Mesangial cell (primary cell): ENCODE measurements around the gene THOC5. TPM values are rescaled to one million over a fixed set of nuclear protein-coding genes. Genes with fewer than 3 reads are reported as not detected.

Source experiments
- total RNA-seq: library from RNA; depleted of rRNA; stranded (reverse); fragments of >200 nt; gene quantifications from 2 replicates; pipeline ENCODE4 v1.2.3, GENCODE V29; 2015

THOC5 gene
- 53.9 and 54.1 TPM in 2 replicates for total RNA-seq

DNA sequence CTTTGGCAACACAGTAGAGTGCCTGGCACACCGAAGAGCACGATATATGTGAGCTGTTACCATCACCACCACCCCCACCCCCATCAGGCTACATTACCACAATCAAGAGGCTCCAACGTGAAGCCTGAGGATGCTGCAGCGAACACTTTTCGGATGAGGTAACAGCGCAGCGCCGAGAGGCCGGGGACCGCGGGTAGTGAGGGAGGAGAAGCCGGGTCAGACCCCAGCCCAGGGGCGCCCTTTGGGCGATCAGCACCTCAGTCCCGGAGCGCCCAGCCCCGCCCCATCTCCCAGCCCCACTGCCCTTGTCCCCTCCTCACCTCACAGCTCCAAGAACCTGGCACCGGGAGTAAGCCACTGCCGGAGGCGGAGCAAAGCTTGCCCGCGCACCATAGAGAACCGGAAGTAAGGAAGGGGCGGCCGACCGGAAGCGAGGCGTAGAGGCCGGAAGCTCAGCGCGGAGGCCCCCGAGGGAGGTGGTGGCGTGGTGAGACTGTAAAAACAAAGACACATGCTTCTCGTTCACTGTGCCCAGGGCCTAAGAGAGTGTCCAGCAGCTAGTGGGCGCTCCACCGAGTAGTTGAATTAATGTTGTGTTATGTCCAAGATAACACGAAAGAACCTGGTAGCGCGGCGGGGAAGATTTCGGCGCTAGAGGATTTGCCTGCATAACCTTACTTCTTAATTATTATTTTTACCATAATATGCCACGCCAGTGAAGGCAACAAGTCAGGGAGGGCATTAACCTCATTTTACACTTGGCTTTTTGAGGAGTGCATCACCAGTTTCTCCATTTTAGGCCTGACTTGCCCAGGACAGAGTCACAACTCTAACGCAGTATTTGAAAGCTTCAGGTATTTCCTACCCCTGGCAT, at the start of gene THOC5:
Gene THOC5, minus strand, starts transcription at position 407 of the 874 bp plus-strand sequence. CDS start 4,610 bp downstream, outside the sequence.

DNA sequence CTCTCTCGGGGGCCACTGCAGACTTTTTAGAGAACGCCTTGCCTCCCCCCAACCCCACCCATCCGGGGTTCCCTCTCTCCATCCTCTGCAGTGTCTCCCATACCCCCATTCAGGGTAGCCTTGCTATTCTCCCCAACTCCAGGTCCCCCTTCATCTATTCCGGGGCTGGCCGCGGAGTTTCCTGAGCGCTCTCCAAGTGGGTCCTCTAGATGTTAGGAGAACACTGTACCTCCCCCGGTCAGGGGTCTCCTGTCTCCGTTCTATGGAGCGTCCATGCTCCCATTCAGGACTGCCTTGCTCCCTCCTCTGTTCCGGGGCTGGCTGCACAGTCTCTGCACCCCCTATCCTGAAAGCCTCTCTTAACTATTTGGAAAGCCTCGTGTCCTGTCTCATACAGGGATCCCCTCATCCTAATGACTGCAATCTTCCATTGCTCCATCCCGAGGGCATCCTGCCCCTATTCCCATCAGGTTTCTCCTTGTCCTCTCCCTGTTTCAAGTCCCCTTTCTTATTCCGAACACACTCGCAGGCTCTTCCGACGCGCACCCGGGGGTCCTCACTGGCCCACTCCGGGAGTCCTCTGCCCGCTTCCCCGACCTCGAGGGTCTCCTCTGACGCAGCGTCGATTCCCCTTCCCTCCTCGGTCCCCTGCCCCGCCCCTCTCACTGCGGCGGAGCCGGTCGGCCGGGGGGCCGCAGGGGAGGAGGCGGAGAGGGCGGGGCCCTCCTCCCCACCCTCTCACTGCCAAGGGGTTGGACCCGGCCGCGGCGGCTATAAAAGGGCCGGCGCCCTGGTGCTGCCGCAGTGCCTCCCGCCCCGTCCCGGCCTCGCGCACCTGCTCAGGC, 73.9 kb downstream of the THOC5 start, which contains the start of gene NEFH:
Gene NEFH, plus strand, starts transcription at position 802 of the 845 bp plus-strand sequence. CDS start 45 bp downstream, outside the sequence.

Other genes starting within 250 kb of the THOC5 start
- gene GAS2L1, start 247.1 kb downstream of the THOC5 start, total RNA-seq: 27.4 and 43.7 TPM in 2 replicates
- 0.13 TPM in 1 of 2 replicates, not detected in the other for gene RASL10A, start 238.1 kb downstream of the THOC5 start, total RNA-seq
- gene AP1B1, start 165.2 kb downstream of the THOC5 start, total RNA-seq: 55.3 and 90.3 TPM in 2 replicates
- gene RFPL1, start 115.2 kb downstream of the THOC5 start, total RNA-seq: not detected in 2 replicates
- 1.0 and 2.0 TPM in 2 replicates for gene NEFH, start 73.5 kb downstream of the THOC5 start, total RNA-seq
- gene NIPSNAP1, start 27.4 kb upstream of the THOC5 start, total RNA-seq: 80.5 and 140 TPM in 2 replicates
- gene NF2, start 49.9 kb upstream of the THOC5 start, total RNA-seq: 107 and 135 TPM in 2 replicates
- gene CABP7, start 166.2 kb upstream of the THOC5 start, total RNA-seq: under 0.01 TPM in 1 of 2 replicates, not detected in the other
- 27.7 and 29.2 TPM in 2 replicates for gene ZMAT5, start 213.2 kb upstream of the THOC5 start, total RNA-seq
- gene UQCR10, start 213.6 kb upstream of the THOC5 start, total RNA-seq: 145 and 157 TPM in 2 replicates